GM19193 (cell line): ENCODE results near the gene KCND1.

ENCODE experiments used
- POLR2A ChIP-seq: IDR thresholded peaks from 4 replicates; pipeline ENCODE4 v1.6.1; 2011; ENCODE audit not compliant: insufficient read depth, insufficient read length; ENCODE audit errors: extremely low read depth

The KCND1 gene

GRCh38 chrX:48935301-48935670 lies 36.4 kb downstream of the KCND1 start:
- no peak for TF ChIP-seq POLR2A

GRCh38 chrX:48934581-48935300 lies 36.9 kb downstream of the KCND1 start:
- no peak for TF ChIP-seq POLR2A

- TF ChIP-seq POLR2A, result no peak
Measured at GRCh38 chrX:48933757-48934156, 37.9 kb downstream of the KCND1 start.

GRCh38 chrX:48927736-48928382 lies 43.8 kb downstream of the KCND1 start:
- TF ChIP-seq POLR2A, result no peak

- no peak for TF ChIP-seq POLR2A
Measured at GRCh38 chrX:48927123-48927522, 44.5 kb downstream of the KCND1 start.

DNA sequence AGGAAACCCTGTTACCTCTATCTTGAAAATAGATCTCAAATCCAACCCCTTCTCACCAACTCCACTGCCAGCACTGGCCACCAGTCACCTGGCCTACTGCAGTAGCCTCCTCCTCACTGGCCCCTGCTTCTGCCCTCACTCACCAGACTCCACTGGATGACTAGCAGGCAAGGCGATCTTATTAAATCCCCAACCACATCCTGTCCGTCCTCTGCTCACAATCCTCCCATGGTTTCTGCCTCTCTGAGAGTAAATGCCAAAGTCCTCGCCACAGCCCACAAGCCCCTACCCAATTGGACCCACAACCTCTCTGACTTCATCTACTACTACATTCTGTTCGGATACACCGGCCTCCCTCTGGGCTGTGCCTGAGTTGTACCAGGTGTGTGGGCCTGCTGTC lies 47.4 kb downstream of the KCND1 start:
- no peak for TF ChIP-seq POLR2A

- no peak for TF ChIP-seq POLR2A
Measured at GRCh38 chrX:48923771-48924170, 47.9 kb downstream of the KCND1 start.

DNA sequence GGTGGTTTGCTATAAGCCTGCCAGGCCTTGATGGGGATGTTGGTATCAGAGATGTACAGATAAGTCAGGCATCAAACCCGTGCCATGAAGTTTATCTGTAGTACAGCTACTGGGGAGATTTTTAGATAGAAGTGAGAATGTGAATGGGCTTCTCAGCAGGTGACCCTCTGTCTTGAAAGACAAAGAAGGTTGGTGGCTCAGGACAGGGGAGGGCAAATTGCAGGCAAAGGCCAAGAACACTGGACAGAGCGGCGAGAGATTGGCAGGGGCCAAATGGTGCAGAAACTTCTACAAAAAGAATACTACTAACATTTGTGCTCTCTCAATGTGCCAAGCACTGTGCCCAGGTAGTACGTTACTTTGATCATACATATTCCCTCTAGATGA lies 50.9 kb downstream of the KCND1 start:
- no peak for TF ChIP-seq POLR2A

- no peak for TF ChIP-seq POLR2A
Measured at GRCh38 chrX:48919947-48920717, 51.5 kb downstream of the KCND1 start.

- TF ChIP-seq POLR2A, result no peak
Measured at GRCh38 chrX:48919360-48919841, 52.2 kb downstream of the KCND1 start.

- TF ChIP-seq POLR2A, result peak; percentile 98
Measured at GRCh38 chrX:48918643-48919340, 52.9 kb downstream of the KCND1 start, which contains the start of gene PIM2. Gene PIM2, minus strand, starts transcription at chrX:48919024. Its CDS starts 190 bp downstream, at chrX:48918834.

DNA sequence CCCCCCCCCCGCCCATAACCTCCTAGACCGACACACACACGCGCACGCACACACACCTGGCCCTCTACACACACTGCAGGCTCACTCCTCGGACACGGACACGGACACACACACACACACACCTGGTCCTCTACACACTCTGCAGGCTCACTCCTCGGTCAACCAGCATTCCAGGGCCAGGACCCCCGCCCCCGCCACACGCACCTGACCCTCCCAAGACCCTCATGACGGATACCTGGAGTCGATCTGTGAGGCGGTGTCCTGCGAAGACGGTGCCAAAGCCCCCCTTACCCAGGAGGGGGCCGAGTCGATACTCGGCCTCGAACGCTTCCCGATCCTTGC lies 53.4 kb downstream of the KCND1 start:
- no peak for TF ChIP-seq POLR2A

DNA sequence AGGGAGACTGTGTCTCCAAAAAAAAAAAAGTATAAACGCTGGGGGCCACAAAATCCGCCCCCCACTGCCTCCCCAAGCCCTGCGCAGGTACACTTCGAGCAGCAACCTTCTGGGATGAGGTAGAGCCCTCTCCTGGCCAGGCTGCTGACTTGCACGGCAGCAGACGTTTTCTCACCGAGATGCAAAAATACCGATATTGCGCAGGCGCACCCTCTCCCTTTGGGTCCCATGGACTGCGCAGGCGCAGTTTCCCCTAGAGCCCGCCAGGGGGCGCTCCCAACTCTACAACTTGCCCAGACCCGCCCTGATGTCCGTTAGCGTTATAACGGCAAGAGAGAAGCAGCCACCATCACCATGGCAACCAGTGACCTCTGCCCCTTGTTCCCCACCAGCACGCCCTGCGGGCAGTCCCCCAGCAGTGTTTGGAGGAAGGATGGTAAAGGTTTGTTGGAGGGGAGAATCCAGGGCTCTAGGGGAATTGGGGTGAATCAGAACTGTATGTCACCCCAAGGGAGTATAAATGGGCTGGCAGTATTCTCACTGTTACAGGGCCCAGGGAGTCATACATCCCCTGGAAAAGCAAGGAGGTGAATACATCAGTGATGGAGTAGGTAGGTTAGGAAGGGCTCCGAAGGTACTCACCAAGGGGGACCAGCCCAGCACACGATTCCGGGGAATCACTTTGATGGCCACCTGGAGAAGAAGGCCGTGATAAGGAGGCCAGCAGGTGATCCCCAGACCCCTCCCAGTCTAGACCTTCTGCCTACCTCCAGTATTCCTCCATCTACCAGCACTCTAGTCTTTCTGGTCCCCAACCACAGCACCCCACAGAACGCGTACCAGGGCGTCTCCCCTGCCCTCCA lies 54.3 kb downstream of the KCND1 start:
- no peak for TF ChIP-seq POLR2A
